HG02610 (cell line): ENCODE results near the gene SLC34A3.

Experiments used
- ATAC-seq: cut with Tn5 transposase; IDR thresholded peaks from one replicate; pipeline ENCODE4 v1.9.1; 2021; ENCODE audit warnings: mild to moderate bottlenecking, moderate library complexity; ENCODE audit not compliant: unreplicated experiment

SLC34A3 gene

GRCh38 chr9:137230705-137231371 lies at the start of gene SLC34A3:
TSS of gene SLC34A3 (plus strand) at chr9:137230901. CDS start at chr9:137231703, 802 bp downstream.
- no peak for ATAC-seq

- ATAC-seq, result no peak
These were observed 49.0 kb upstream of the SLC34A3 start for GRCh38 chr9:137181680-137182079.

GRCh38 chr9:137182836-137183235 lies 47.9 kb upstream of the SLC34A3 start:
- no peak for ATAC-seq

- ATAC-seq, result no peak
These were observed 46.6 kb upstream of the SLC34A3 start for GRCh38 chr9:137183980-137184595.

- ATAC-seq, result no peak
These were observed 45.6 kb upstream of the SLC34A3 start for GRCh38 chr9:137184881-137185660.

GRCh38 chr9:137185921-137186320 lies 44.8 kb upstream of the SLC34A3 start:
- ATAC-seq, result no peak

- no peak for ATAC-seq
These were observed 44.3 kb upstream of the SLC34A3 start for GRCh38 chr9:137186385-137186784.

GRCh38 chr9:137187386-137187785 lies 43.3 kb upstream of the SLC34A3 start:
- ATAC-seq, result no peak

GRCh38 chr9:137188086-137188489 lies 42.6 kb upstream of the SLC34A3 start:
- ATAC-seq, result no peak

GRCh38 chr9:137188490-137189296 lies 42.0 kb upstream of the SLC34A3 start, which contains the start of the genes ANAPC2 and SSNA1:
TSS of gene ANAPC2 (minus strand) at chr9:137188560. CDS start at chr9:137188532, 28 bp downstream.
TSS of gene SSNA1 (plus strand) at chr9:137188676. CDS start at chr9:137188727, 51 bp downstream.
- peak; percentile 70 for ATAC-seq

- no peak for ATAC-seq
These were observed 41.1 kb upstream of the SLC34A3 start for GRCh38 chr9:137189297-137190295.

GRCh38 chr9:137190315-137190856 lies 40.3 kb upstream of the SLC34A3 start:
- no peak for ATAC-seq

GRCh38 chr9:137191245-137191644 lies 39.5 kb upstream of the SLC34A3 start:
- no peak for ATAC-seq

GRCh38 chr9:137191691-137192447 lies 38.8 kb upstream of the SLC34A3 start:
- no peak for ATAC-seq

- ATAC-seq, result no peak
These were observed 38.3 kb upstream of the SLC34A3 start for GRCh38 chr9:137192448-137192780.

- no peak for ATAC-seq
These were observed 37.8 kb upstream of the SLC34A3 start for GRCh38 chr9:137192859-137193258.

- ATAC-seq, result no peak
These were observed 36.9 kb upstream of the SLC34A3 start for GRCh38 chr9:137193771-137194170.

- ATAC-seq, result no peak
These were observed 36.3 kb upstream of the SLC34A3 start for GRCh38 chr9:137194388-137194787.

GRCh38 chr9:137194909-137195308 lies 35.8 kb upstream of the SLC34A3 start:
- ATAC-seq, result no peak
